SH-SY5Y (cell line): ENCODE results near the gene CFAP20DC.

Experiments used
- GATA2 ChIP-seq: IDR thresholded peaks from 2 replicates; pipeline ENCODE4 v1.6.1; 2011; ENCODE audit warnings: mild to moderate bottlenecking, low read depth, low read length
- GATA3 ChIP-seq: IDR thresholded peaks from 2 replicates; pipeline ENCODE4 v1.6.1; 2011; ENCODE audit warnings: low read depth, mild to moderate bottlenecking, low read length, moderate library complexity

GRCh38 chr3:59040902-59041301, 8.9 kb downstream of the CFAP20DC start:
- TF ChIP-seq GATA2, result no peak
- no peak for TF ChIP-seq GATA3
